ENCODE results near the gene DHFR2.
A peak's percentile ranks its signal among the peaks of the same experiment; 100 is the strongest.

DHFR2 gene

DNA sequence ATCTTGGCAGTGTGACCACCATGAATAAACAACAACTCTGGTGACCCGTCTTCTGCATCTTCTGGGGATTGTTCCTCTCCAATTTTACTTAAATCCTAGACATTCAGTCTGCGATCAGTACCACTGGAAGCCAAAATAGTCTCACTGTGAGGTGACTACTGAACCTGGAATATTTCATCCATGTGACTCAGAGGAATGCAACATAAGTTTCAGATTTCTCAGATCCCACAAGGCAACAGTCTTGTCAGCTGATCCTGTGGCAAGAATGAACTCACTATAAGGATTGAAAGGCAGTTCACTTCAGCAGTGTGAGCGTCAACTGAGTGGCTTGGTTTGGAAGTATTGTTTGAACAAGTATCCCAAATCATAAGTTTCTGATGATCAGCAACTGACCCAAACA lies 13.3 kb upstream of the DHFR2 start:
- Histone ChIP-seq H3K4me3 (ENCODE audit: severe bottlenecking) (no peak overlapping the region), H3K27me3 (ENCODE audit: insufficient read depth, poor library complexity, severe bottlenecking) (no peaks in the 10 kb centered on the region), H3K36me3 (ENCODE audit: low read depth) (no peaks in the 10 kb centered on the region), H3K27ac (ENCODE audit: poor library complexity, severe bottlenecking) (no peak overlapping the region), H3K9me3 (ENCODE audit: severe bottlenecking) (no peaks in the 10 kb centered on the region), H3K4me1 (ENCODE audit: insufficient read depth, poor library complexity, severe bottlenecking) (no peaks in the 10 kb centered on the region)
- TF ChIP-seq, protein P1, sequence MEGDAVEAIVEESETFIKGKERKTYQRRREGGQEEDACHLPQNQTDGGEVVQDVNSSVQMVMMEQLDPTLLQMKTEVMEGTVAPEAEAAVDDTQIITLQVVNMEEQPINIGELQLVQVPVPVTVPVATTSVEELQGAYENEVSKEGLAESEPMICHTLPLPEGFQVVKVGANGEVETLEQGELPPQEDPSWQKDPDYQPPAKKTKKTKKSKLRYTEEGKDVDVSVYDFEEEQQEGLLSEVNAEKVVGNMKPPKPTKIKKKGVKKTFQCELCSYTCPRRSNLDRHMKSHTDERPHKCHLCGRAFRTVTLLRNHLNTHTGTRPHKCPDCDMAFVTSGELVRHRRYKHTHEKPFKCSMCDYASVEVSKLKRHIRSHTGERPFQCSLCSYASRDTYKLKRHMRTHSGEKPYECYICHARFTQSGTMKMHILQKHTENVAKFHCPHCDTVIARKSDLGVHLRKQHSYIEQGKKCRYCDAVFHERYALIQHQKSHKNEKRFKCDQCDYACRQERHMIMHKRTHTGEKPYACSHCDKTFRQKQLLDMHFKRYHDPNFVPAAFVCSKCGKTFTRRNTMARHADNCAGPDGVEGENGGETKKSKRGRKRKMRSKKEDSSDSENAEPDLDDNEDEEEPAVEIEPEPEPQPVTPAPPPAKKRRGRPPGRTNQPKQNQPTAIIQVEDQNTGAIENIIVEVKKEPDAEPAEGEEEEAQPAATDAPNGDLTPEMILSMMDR (IDR thresholded peaks at IDR 0.05; ENCODE audit: poor library complexity, severe bottlenecking), result no peak
- no peak for ATAC-seq (ENCODE audit: low read depth)
- no peak for DNase-seq (ENCODE audit: low spot score)

DNA sequence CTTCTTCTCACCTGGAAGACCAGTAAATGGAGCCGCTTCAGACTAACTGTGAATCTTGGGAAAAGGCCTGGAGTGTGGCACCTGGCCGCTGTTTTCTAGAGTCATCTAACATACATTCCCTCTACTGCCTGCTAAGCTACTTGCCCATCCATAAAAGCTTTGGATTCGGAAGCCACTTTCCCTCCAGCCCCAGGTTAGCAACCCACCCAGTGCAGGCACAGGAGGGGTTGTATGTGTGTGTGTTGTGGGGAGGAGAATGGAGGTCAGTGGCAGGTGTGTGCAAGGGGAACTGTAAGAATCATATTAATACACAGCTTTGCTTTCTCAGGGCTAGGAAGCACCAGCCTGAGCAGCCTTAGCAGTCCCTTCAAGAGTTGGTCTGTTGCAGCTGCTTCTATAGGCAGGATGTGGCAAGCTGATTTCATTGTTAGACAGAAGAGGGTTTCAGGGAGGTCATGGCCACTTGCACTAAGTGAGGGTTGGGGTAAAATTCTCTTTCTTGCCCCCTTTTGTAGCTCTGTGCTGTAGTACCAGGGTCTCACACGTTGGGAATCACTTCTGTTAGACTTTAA lies 9.1 kb upstream of the DHFR2 start:
- TF ChIP-seq, protein P1 (IDR thresholded peaks at IDR 0.05; ENCODE audit: poor library complexity, severe bottlenecking), result no peak
- H3K27me3 ChIP-seq (ENCODE audit: insufficient read depth, poor library complexity, severe bottlenecking), result no peaks in the 10 kb centered on the region
- no peaks in the 10 kb centered on the region for H3K36me3 ChIP-seq (ENCODE audit: low read depth)
- ATAC-seq (ENCODE audit: low read depth) (no peak), DNase-seq (ENCODE audit: low spot score) (no peak)
- H3K4me3 ChIP-seq (ENCODE audit: severe bottlenecking), result no peak overlapping the region
- H3K4me1 ChIP-seq (ENCODE audit: insufficient read depth, poor library complexity, severe bottlenecking), result no peaks in the 10 kb centered on the region
- H3K27ac ChIP-seq (ENCODE audit: poor library complexity, severe bottlenecking), result no peak overlapping the region
- no peaks in the 10 kb centered on the region for H3K9me3 ChIP-seq (ENCODE audit: severe bottlenecking)

DNA sequence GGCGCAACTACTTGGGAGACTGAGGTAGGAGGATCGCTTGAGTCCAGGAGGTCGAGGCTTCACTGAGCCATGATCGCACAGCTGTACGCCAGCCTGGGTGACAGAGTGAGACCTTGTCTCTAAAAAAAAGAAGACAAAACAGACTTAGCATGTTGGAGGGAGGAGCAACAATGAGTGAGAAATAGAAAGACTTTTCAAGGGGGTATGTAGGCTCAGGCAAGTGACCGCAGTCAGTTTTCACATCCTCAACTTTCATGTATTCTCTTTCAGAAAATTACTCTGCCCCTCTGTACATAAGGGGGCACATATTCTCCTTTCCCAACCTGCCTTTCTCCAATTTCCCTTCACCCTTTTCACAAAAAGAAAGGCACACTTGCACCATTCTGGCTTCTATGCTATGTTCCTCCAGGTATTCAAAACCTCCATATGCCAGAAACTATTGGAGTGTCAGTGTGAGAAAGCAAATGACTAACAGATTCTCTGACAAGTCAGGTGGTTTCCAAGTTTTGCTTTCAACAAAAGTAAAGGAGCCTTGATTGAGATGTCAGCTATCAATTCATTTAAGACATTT lies 7.7 kb upstream of the DHFR2 start:
- no peaks in the 10 kb centered on the region for H3K27me3 ChIP-seq (ENCODE audit: insufficient read depth, poor library complexity, severe bottlenecking)
- H3K27ac ChIP-seq (ENCODE audit: poor library complexity, severe bottlenecking), result no peak overlapping the region
- H3K4me1 ChIP-seq (ENCODE audit: insufficient read depth, poor library complexity, severe bottlenecking), result no peaks in the 10 kb centered on the region
- no peaks in the 10 kb centered on the region for H3K36me3 ChIP-seq (ENCODE audit: low read depth)
- H3K9me3 ChIP-seq (ENCODE audit: severe bottlenecking), result no peaks in the 10 kb centered on the region
- no peak for DNase-seq (ENCODE audit: low spot score)
- no peak for ATAC-seq (ENCODE audit: low read depth)
- TF ChIP-seq, protein P1 (IDR thresholded peaks at IDR 0.05; ENCODE audit: poor library complexity, severe bottlenecking), result no peak
- H3K4me3 ChIP-seq (ENCODE audit: severe bottlenecking), result no peak overlapping the region

DNA sequence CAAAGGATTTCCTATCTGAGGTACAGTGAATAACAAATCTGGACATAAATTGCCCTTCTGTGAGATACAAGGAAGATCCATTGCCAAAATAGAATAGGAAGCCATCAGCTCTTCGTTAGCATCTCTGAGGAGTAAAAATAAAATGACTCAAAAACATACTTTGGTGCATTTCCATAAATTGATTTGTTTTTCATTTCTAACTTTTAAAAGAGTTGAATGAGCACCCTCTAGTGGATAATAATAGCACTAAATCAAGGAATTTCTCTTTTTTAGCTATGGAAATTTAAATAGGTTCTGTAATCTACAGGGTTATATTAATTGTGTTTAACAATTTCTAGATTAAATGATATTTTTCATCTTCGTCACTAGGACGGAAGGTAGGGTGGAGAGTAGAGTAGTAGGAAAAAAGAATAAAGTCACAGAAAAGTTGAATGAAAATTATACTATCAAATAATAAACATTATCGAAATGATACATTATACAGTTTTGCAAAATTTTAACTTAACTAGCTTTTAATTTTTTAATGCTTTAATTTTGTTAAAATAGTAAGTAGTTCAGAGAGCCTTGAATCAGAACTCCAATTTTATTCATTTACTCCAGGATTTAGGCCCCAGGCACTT lies 6.6 kb upstream of the DHFR2 start:
- Histone ChIP-seq H3K9me3 (ENCODE audit: severe bottlenecking) (no peaks in the 10 kb centered on the region), H3K4me1 (ENCODE audit: insufficient read depth, poor library complexity, severe bottlenecking) (no peaks in the 10 kb centered on the region), H3K4me3 (ENCODE audit: severe bottlenecking) (no peak overlapping the region), H3K27me3 (ENCODE audit: insufficient read depth, poor library complexity, severe bottlenecking) (no peaks in the 10 kb centered on the region), H3K27ac (ENCODE audit: poor library complexity, severe bottlenecking) (no peak overlapping the region), H3K36me3 (ENCODE audit: low read depth) (no peaks in the 10 kb centered on the region)
- DNase-seq (ENCODE audit: low spot score) (no peak), ATAC-seq (ENCODE audit: low read depth) (no peak)
- TF ChIP-seq, protein P1 (IDR thresholded peaks at IDR 0.05; ENCODE audit: poor library complexity, severe bottlenecking), result peak; percentile 87

All from RWPE2 (cell line).